Measurements from ENCODE around the gene APOBEC3C.
A peak's percentile ranks its signal among the peaks of the same experiment; 100 is the strongest.
"Not testable (repeated sequence)": the region's sequence is repeated elsewhere in the genome, so short reads cannot be mapped to it uniquely, and the experiment has no call there.

The APOBEC3C gene

GRCh38 chr22:39013942-39014722 lies at the start of gene APOBEC3C:
Gene APOBEC3C, plus strand, starts transcription at chr22:39014257. Its CDS starts 106 bp downstream, at chr22:39014363.
- DNase-seq, result peak; percentile 62

GRCh38 chr22:38964306-38964705 lies 49.8 kb upstream of the APOBEC3C start:
- no peak for DNase-seq

- DNase-seq, result no peak
Measured at GRCh38 chr22:38964989-38965388, 49.1 kb upstream of the APOBEC3C start.

GRCh38 chr22:38965614-38966379 lies 48.3 kb upstream of the APOBEC3C start:
- DNase-seq, result no peak

GRCh38 chr22:38966380-38966702 lies 47.7 kb upstream of the APOBEC3C start:
- DNase-seq, result no peak

- no peak for DNase-seq
Measured at GRCh38 chr22:38966942-38967341, 47.1 kb upstream of the APOBEC3C start.

- DNase-seq, result no peak
Measured at GRCh38 chr22:38967451-38968450, 46.3 kb upstream of the APOBEC3C start.

GRCh38 chr22:38968801-38969200 lies 45.3 kb upstream of the APOBEC3C start:
- no peak for DNase-seq

GRCh38 chr22:38970551-38970950 lies 43.5 kb upstream of the APOBEC3C start:
- no peak for DNase-seq

- DNase-seq, result no peak
Measured at GRCh38 chr22:38971202-38971601, 42.9 kb upstream of the APOBEC3C start.

GRCh38 chr22:38971791-38972190 lies 42.3 kb upstream of the APOBEC3C start:
- DNase-seq, result no peak

GRCh38 chr22:38972558-38972957 lies 41.5 kb upstream of the APOBEC3C start:
- no peak for DNase-seq

GRCh38 chr22:38973289-38974169 lies 40.5 kb upstream of the APOBEC3C start:
- peak; percentile 12 for DNase-seq

GRCh38 chr22:38974170-38974825 lies 39.8 kb upstream of the APOBEC3C start:
- no peak for DNase-seq

- DNase-seq, result no peak
Measured at GRCh38 chr22:38974826-38975175, 39.3 kb upstream of the APOBEC3C start.

GRCh38 chr22:38977289-38977688 lies 36.8 kb upstream of the APOBEC3C start:
- not testable (repeated sequence) for DNase-seq

- DNase-seq, result not testable (repeated sequence)
Measured at GRCh38 chr22:38980587-38980986, 33.5 kb upstream of the APOBEC3C start.

- no peak for DNase-seq
Measured at GRCh38 chr22:38981005-38981991, 32.8 kb upstream of the APOBEC3C start.

- peak; percentile 63 for DNase-seq
Measured at GRCh38 chr22:38981992-38982927, 31.8 kb upstream of the APOBEC3C start, which contains the start of gene APOBEC3B. Gene APOBEC3B, plus strand, starts transcription at chr22:38982347. Its CDS starts 107 bp downstream, at chr22:38982454.

Measured in NCI-H510A (cell line).